Heart left ventricle (tissue), 16 donors: ENCODE data around the gene ZEB2. TPM values are rescaled to one million over a fixed set of nuclear protein-coding genes. Genes with fewer than 3 reads are reported as not detected.

Experiments used
- ATAC-seq, 4 donors: fragments of 200-7000 bp; cut with Tn5 transposase; one replicate each; pipeline ENCODE4 v1.9.1; 2020 to 2022; ENCODE audit warnings: moderate library complexity in 4 of 4, mild to moderate bottlenecking in 3 of 4, moderate number of reproducible peaks in 1 of 4
- DNase-seq, 5 donors: peaks; one replicate each; pipeline ENCODE4 v3.0.0-alpha.2; 2020
- H3K27ac ChIP-seq, 12 donors: fragments of 200-600 bp; sonication (generic) in 4 of 12; one replicate each; pipeline versions ENCODE4 v1.5.0 to v1.8.0; 2016 to 2022; ENCODE audit warnings: mild to moderate bottlenecking in 2 of 12
- H3K27me3 ChIP-seq, 9 donors: fragments of 200-600 bp; sonication (generic) in 2 of 9; one replicate each; pipeline versions ENCODE4 v1.5.1 to v1.8.0; 2016 to 2022; ENCODE audit warnings: mild to moderate bottlenecking in 3 of 9
- H3K36me3 ChIP-seq, 9 donors: fragments of 200-600 bp; sonication (generic) in 2 of 9; one replicate each; pipeline versions ENCODE4 v1.5.0 to v1.8.0; 2018 to 2022; ENCODE audit warnings: mild to moderate bottlenecking in 2 of 9
- H3K4me1 ChIP-seq, 12 donors: fragments of 200-600 bp; sonication (generic) in 4 of 12; one replicate each; pipeline versions ENCODE4 v1.5.0 to v1.8.0; 2016 to 2022; ENCODE audit warnings: mild to moderate bottlenecking in 3 of 12
- H3K4me3 ChIP-seq, 12 donors: fragments of 200-600 bp; sonication (generic) in 4 of 12; one replicate each; pipeline versions ENCODE4 v1.5.0 to v1.8.0; 2017 to 2022; ENCODE audit warnings: mild to moderate bottlenecking in 9 of 12, moderate library complexity in 4 of 12
- H3K9me3 ChIP-seq, 12 donors: fragments of 200-600 bp; sonication (generic) in 4 of 12; one replicate each; pipeline versions ENCODE4 v1.5.0 to v1.8.0; 2016 to 2022; ENCODE audit warnings: mild to moderate bottlenecking in 1 of 12
- CTCF ChIP-seq, 12 donors: fragments of 200-600 bp; sonication (generic) in 4 of 12; IDR thresholded peaks; one replicate each; pipeline versions ENCODE4 v1.5.0 to v1.8.0; 2018 to 2022; ENCODE audit warnings: antibody characterized with exemption in 12 of 12, mild to moderate bottlenecking in 5 of 12
- POLR2A ChIP-seq, 2 donors: fragments of 450-650 bp; IDR thresholded peaks; one replicate each; pipeline ENCODE4 v1.6.1; 2017; ENCODE audit warnings: antibody characterized with exemption in 2 of 2, mild to moderate bottlenecking in 2 of 2, moderate library complexity in 2 of 2
- WGBS, 4 donors: extraction: QIAGEN DNeasy Blood & Tissue Kit in 2 of 4; methylation state at CpG; one replicate each; pipeline versions ENCODE4 v1.1.5 to v1.1.7; 2013 to 2018; 5-methylcytosine and 5-hydroxymethylcytosine counted together
- intact Hi-C, 10 donors: fragments of 100-400 bp; cut with DNase I; formaldehyde crosslinking; loops; one replicate each; pipeline versions ENCODE4 v1.11.1 to v1.14.2; 2022
- polyA plus RNA-seq, 2 donors: library from polyadenylated mRNA; stranded (reverse); fragments of 200-250 nt; gene quantifications; one replicate each; pipeline ENCODE4 v1.2.3, GENCODE V29; 2013
- total RNA-seq, 9 donors: library from RNA; depleted of rRNA in 2 of 9; stranded (reverse); fragments of >200 nt in 2 of 9; fragmentation: NEBNext Ultra II Directional in 3 of 9; extraction: Animal tissue kit (Norgen Biotek cat#: 25700) in 3 of 9; gene quantifications; one replicate each; pipeline versions ENCODE4 v1.1.0 to v1.2.4, GENCODE V29; 2016 to 2023
- donor health status: ischemic (EF 13 %, LVEDD 7.1; RV severe dilation, severe dysfunction).
- donor health status: healthy with polysubstance abuse.
- donor health status: DM: no; HTN: yes; CAD: no.
- donor health status: DM: no; HTN: no; CAD: no.
- donor health status: ischemic (EF 25% LVEDD 6.9; RV normal size, moderate dysfunction).
- donor health status: ischemic (EF 25% LVEDD 5.7; RV mildly dilated, moderate dysfunction).
- donor health status: healthy.
- donor health status: DM: yes; HTN: yes; CAD: no.
- donor health status: ischemic (EF 35%, LVEDD 5.7; RV mildly dilated, moderate dysfunction).
- donor health status: nonischemic (EF 11% LVEDD 7.7; RV severe dilation, severe dysfunction).
- donor health status: DM: yes; HTN: yes; CAD: no.
- donor health status: PGD.
- donor health status: ischemic (EF 29% LVEDD 5.4; RV normal size, mild dysfunction).
- donor health status: nonischemic (EF 23%, LVEDD 6.1; RV moderate dilation, normal function).

Gene ZEB2
- total and polyA plus RNA-seq, 11 donors: 23.1 to 168 (median 82.4) TPM

- Histone ChIP-seq H3K27me3 (no peaks in the 10 kb centered on the region), H3K9me3 (no peaks in the 10 kb centered on the region), H3K4me1 (peaks cover under 1 to 92% (median 54%) of the 10 kb centered on the region in 12 donors), H3K4me3 (no peak overlapping the region), H3K27ac (peak overlapping the region in 11 of 12 donors; percentile 1 to 63 (median 27)), H3K36me3 (peaks cover 0 to 52% (median 0%) of the 10 kb centered on the region in 9 donors)
- intact Hi-C loops: no loop called here
- ATAC-seq: peak; percentile 72 to 80 (median 80)
- TF ChIP-seq CTCF (IDR thresholded peaks at IDR 0.05) (no peak), POLR2A (IDR thresholded peaks at IDR 0.05) (no peak)
- DNase-seq: no peak
- WGBS, 4 donors: 37 to 46% (median 43%) methylated on average over 5 of the region's 5 CpGs
Observed at GRCh38 chr2:144484201-144484948, 35.5 kb downstream of the ZEB2 start.

- DNase-seq (no peak), ATAC-seq (no peak)
- peaks cover 5 to 94% (median 64%) of the 10 kb centered on the region in 12 donors for H3K4me1 ChIP-seq
- 84 to 90% (median 87%) methylated on average over 4 of the region's 4 CpGs for WGBS, 4 donors
- H3K27ac ChIP-seq: peak overlapping the region in 3 of 12 donors; percentile 29 to 51 (median 30)
- no peaks in the 10 kb centered on the region for H3K9me3 ChIP-seq
- intact Hi-C loops: no loop called here
- no peak overlapping the region for H3K4me3 ChIP-seq
- TF ChIP-seq POLR2A (IDR thresholded peaks at IDR 0.05): no peak
- no peak for TF ChIP-seq CTCF (IDR thresholded peaks at IDR 0.05)
- no peaks in the 10 kb centered on the region for H3K27me3 ChIP-seq
- peaks cover 0 to 57% (median 0%) of the 10 kb centered on the region in 9 donors for H3K36me3 ChIP-seq
Observed at GRCh38 chr2:144481666-144482065, 38.3 kb downstream of the ZEB2 start.

GRCh38 chr2:144481109-144481508, 38.8 kb downstream of the ZEB2 start:
- ATAC-seq (no peak), DNase-seq (no peak)
- WGBS, 4 donors: 57 to 75% (median 60%) methylated on average over 6 of the region's 6 CpGs
- Histone ChIP-seq H3K27ac (peak overlapping the region in 8 of 12 donors; percentile 19 to 60 (median 34)), H3K9me3 (no peaks in the 10 kb centered on the region), H3K4me1 (peaks cover 5 to 94% (median 66%) of the 10 kb centered on the region in 12 donors), H3K4me3 (no peak overlapping the region), H3K27me3 (no peaks in the 10 kb centered on the region), H3K36me3 (peaks cover 0 to 58% (median 0%) of the 10 kb centered on the region in 9 donors)
- TF ChIP-seq CTCF (IDR thresholded peaks at IDR 0.05) (no peak), POLR2A (IDR thresholded peaks at IDR 0.05) (no peak)
- intact Hi-C loops: no loop called here

- 40 to 51% (median 46%) methylated on average over 1 of the region's 1 CpG for WGBS, 4 donors
- Histone ChIP-seq H3K27me3 (no peaks in the 10 kb centered on the region), H3K9me3 (no peaks in the 10 kb centered on the region), H3K36me3 (peaks cover 0 to 49% (median 0%) of the 10 kb centered on the region in 9 donors), H3K4me1 (peaks cover 9 to 95% (median 67%) of the 10 kb centered on the region in 12 donors), H3K4me3 (no peak overlapping the region), H3K27ac (peak overlapping the region in 10 of 12 donors; percentile 4 to 60 (median 34))
- TF ChIP-seq CTCF (IDR thresholded peaks at IDR 0.05) (no peak), POLR2A (IDR thresholded peaks at IDR 0.05) (no peak)
- ATAC-seq: peak in 3 of 4 donors; percentile 23 to 38 (median 30)
- no peak for DNase-seq
- intact Hi-C loops: no loop called here
Observed at GRCh38 chr2:144480285-144480684, 39.6 kb downstream of the ZEB2 start.
